ENCODE measurements around the gene PSMB1.
"Not testable (repeated sequence)": the region's sequence is repeated elsewhere in the genome, so short reads cannot be mapped to it uniquely, and the experiment has no call there.

- TF ChIP-seq CTCF, POLR2A (IDR thresholded peaks at IDR 0.05): not testable (repeated sequence)
Observed at GRCh38 chr6:170507728-170508127, 45.4 kb downstream of the PSMB1 start.
